Thyroid gland (tissue), 4 donors: ENCODE results near the gene RASL12. TPM values are rescaled to one million over a fixed set of nuclear protein-coding genes. Genes with fewer than 3 reads are reported as not detected.

Source experiments
- DNase-seq, 2 donors: peaks; one replicate each; pipeline ENCODE4 v3.0.0-alpha.2; 2019
- H3K27ac ChIP-seq, 3 donors: fragments of 200-600 bp; sonication (generic); 1 replicate in 2 of 3; 2 replicates in 1 of 3; pipeline ENCODE4 v1.5.1; 2016 to 2019; ENCODE audit warnings: mild to moderate bottlenecking in 1 of 3, moderate library complexity in 1 of 3
- H3K27me3 ChIP-seq: fragments of 200-600 bp; sonication (generic); one replicate; pipeline ENCODE4 v1.5.1; 2019
- H3K36me3 ChIP-seq, 2 donors: fragments of 200-600 bp; sonication (generic); one replicate each; pipeline ENCODE4 v1.5.1; 2016 to 2019
- H3K4me1 ChIP-seq, 2 donors: fragments of 200-600 bp; sonication (generic); one replicate each; pipeline ENCODE4 v1.5.1; 2017 to 2019
- H3K4me3 ChIP-seq, 3 donors: fragments of 200-600 bp; sonication (generic); replicated peaks in 1 of 3; 1 replicate in 2 of 3; 2 replicates in 1 of 3; pipeline ENCODE4 v1.5.1; 2016; ENCODE audit warnings: mild to moderate bottlenecking in 1 of 3
- H3K9me3 ChIP-seq: fragments of 200-600 bp; sonication (generic); one replicate; pipeline ENCODE4 v1.5.1; 2017
- CTCF ChIP-seq, 6 experiments: fragments of 200-600 bp in 3 of 6; fragments of 450-650 bp in 3 of 6; sonication (generic) in 3 of 6; IDR thresholded peaks; one replicate each; pipeline ENCODE4 v1.5.1; 2016 to 2019; ENCODE audit warnings: antibody characterized with exemption in 6 of 6, mild to moderate bottlenecking in 2 of 6, inconsistent platforms in 1 of 6, moderate library complexity in 1 of 6
- POLR2A ChIP-seq, 2 donors: fragments of 450-650 bp; IDR thresholded peaks; one replicate each; pipeline ENCODE4 v1.6.1; 2017; ENCODE audit warnings: antibody characterized with exemption in 2 of 2, mild to moderate bottlenecking in 2 of 2, moderate library complexity in 1 of 2
- WGBS, 2 donors: methylation state at CpG; one replicate each; pipeline ENCODE4 v1.1.5; 2017; 5-methylcytosine and 5-hydroxymethylcytosine counted together
- intact Hi-C: fragments of 100-400 bp; cut with DNase I; formaldehyde crosslinking; loops from one replicate; pipeline ENCODE4 v1.15.1; 2023
- total RNA-seq, 4 donors: library from RNA; depleted of rRNA; stranded (reverse); fragments of >200 nt; gene quantifications; one replicate each; pipeline ENCODE4 v1.2.3, GENCODE V29; 2016

The RASL12 gene
- total RNA-seq, 4 donors from 2014 or later, result 5.1 to 12.5 (median 7.7) TPM

GRCh38 chr15:65042776-65043327, 24.9 kb downstream of the RASL12 start:
- TF ChIP-seq CTCF (IDR thresholded peaks at IDR 0.05) (no peak), POLR2A (IDR thresholded peaks at IDR 0.05) (no peak)
- H3K4me1 ChIP-seq, result peaks cover 0 to 4% of the 10 kb centered on the region in 2 donors
- H3K27me3 ChIP-seq, result no peaks in the 10 kb centered on the region
- H3K9me3 ChIP-seq, result no peaks in the 10 kb centered on the region
- H3K27ac ChIP-seq, result no peak overlapping the region
- no peak overlapping the region for H3K4me3 ChIP-seq
- no peaks in the 10 kb centered on the region for H3K36me3 ChIP-seq
- WGBS, 2 donors, result 55 to 69% methylated on average over 4 of the region's 4 CpGs
- no peak for DNase-seq
- intact Hi-C loops, result no loop called here

- no peaks in the 10 kb centered on the region for H3K9me3 ChIP-seq
- no peaks in the 10 kb centered on the region for H3K36me3 ChIP-seq
- WGBS, 2 donors, result 89 to 95% methylated on average over 2 of the region's 2 CpGs
- no peak for TF ChIP-seq CTCF (IDR thresholded peaks at IDR 0.05)
- no peak for TF ChIP-seq POLR2A (IDR thresholded peaks at IDR 0.05)
- no peak for DNase-seq
- no peak overlapping the region for H3K4me3 ChIP-seq
- H3K27me3 ChIP-seq, result no peaks in the 10 kb centered on the region
- intact Hi-C loops, result no loop called here
- H3K4me1 ChIP-seq, result peaks cover 0 to 4% of the 10 kb centered on the region in 2 donors
- no peak overlapping the region for H3K27ac ChIP-seq
Measured at GRCh38 chr15:65041787-65042186, 26.0 kb downstream of the RASL12 start.

GRCh38 chr15:65040461-65040860, 27.3 kb downstream of the RASL12 start:
- Histone ChIP-seq H3K36me3 (no peaks in the 10 kb centered on the region), H3K4me1 (peaks cover 0 to 4% of the 10 kb centered on the region in 2 donors), H3K27me3 (no peaks in the 10 kb centered on the region), H3K9me3 (no peaks in the 10 kb centered on the region), H3K27ac (no peak overlapping the region), H3K4me3 (no peak overlapping the region)
- 89 to 90% methylated on average over 6 of the region's 6 CpGs for WGBS, 2 donors
- intact Hi-C loops, result no loop called here
- TF ChIP-seq CTCF (IDR thresholded peaks at IDR 0.05), result no peak
- no peak for TF ChIP-seq POLR2A (IDR thresholded peaks at IDR 0.05)
- no peak for DNase-seq

GRCh38 chr15:65038836-65039235, 29.0 kb downstream of the RASL12 start:
- WGBS, 2 donors, result 79 to 82% methylated on average over 5 of the region's 5 CpGs
- H3K27ac ChIP-seq, result no peak overlapping the region
- H3K4me1 ChIP-seq, result no peaks in the 10 kb centered on the region
- intact Hi-C loops, result no loop called here
- no peaks in the 10 kb centered on the region for H3K27me3 ChIP-seq
- no peak overlapping the region for H3K4me3 ChIP-seq
- TF ChIP-seq POLR2A (IDR thresholded peaks at IDR 0.05) (no peak), CTCF (IDR thresholded peaks at IDR 0.05) (no peak)
- no peaks in the 10 kb centered on the region for H3K36me3 ChIP-seq
- no peaks in the 10 kb centered on the region for H3K9me3 ChIP-seq
- no peak for DNase-seq

- no peak for DNase-seq
- H3K9me3 ChIP-seq, result no peaks in the 10 kb centered on the region
- intact Hi-C loops, result no loop called here
- H3K27me3 ChIP-seq, result no peaks in the 10 kb centered on the region
- H3K4me3 ChIP-seq, result no peak overlapping the region
- no peak overlapping the region for H3K27ac ChIP-seq
- H3K36me3 ChIP-seq, result no peaks in the 10 kb centered on the region
- no peaks in the 10 kb centered on the region for H3K4me1 ChIP-seq
- WGBS, 2 donors, result 86 to 94% methylated on average over 3 of the region's 3 CpGs
- TF ChIP-seq POLR2A (IDR thresholded peaks at IDR 0.05) (no peak), CTCF (IDR thresholded peaks at IDR 0.05) (no peak)
Measured at GRCh38 chr15:65038428-65038827, 29.4 kb downstream of the RASL12 start.
